Stimulated activated CD8-positive, alpha-beta memory T cell treated with anti-CD3 and anti-CD28 coated beads, Interleukin-2, amount 100 ng/mL, for 48 hours (primary cell): ENCODE results near the gene PHC1.

ENCODE experiments used
- DNase-seq, 2 donors: peaks; one replicate each; pipeline ENCODE4 v3.0.0-alpha.2; 2020; ENCODE audit warnings: low read depth in 2 of 2

PHC1 gene

GRCh38 chr12:8950221-8950527 lies 35.9 kb downstream of the PHC1 start:
- no peak for DNase-seq

- DNase-seq: no peak
Observed at GRCh38 chr12:8950702-8951478, 36.6 kb downstream of the PHC1 start.

- DNase-seq: no peak
Observed at GRCh38 chr12:8951744-8952143, 37.4 kb downstream of the PHC1 start.

- DNase-seq: no peak
Observed at GRCh38 chr12:8953773-8954402, 39.6 kb downstream of the PHC1 start.

GRCh38 chr12:8956073-8956472 lies 41.8 kb downstream of the PHC1 start:
- DNase-seq: no peak

GRCh38 chr12:8956772-8957171 lies 42.5 kb downstream of the PHC1 start:
- no peak for DNase-seq

- DNase-seq: no peak
Observed at GRCh38 chr12:8957561-8957960, 43.3 kb downstream of the PHC1 start.

- DNase-seq: no peak
Observed at GRCh38 chr12:8958066-8958465, 43.8 kb downstream of the PHC1 start.

- no peak for DNase-seq
Observed at GRCh38 chr12:8960176-8960575, 45.9 kb downstream of the PHC1 start.

GRCh38 chr12:8968761-8969160 lies 54.5 kb downstream of the PHC1 start:
- no peak for DNase-seq

- no peak for DNase-seq
Observed at GRCh38 chr12:8969861-8970411, 55.6 kb downstream of the PHC1 start.

GRCh38 chr12:8970432-8970831 lies 56.1 kb downstream of the PHC1 start:
- no peak for DNase-seq

- DNase-seq: no peak
Observed at GRCh38 chr12:8980137-8980536, 65.8 kb downstream of the PHC1 start.

GRCh38 chr12:8985213-8985754 lies 71.0 kb downstream of the PHC1 start:
- DNase-seq: no peak

GRCh38 chr12:8987163-8987562 lies 72.9 kb downstream of the PHC1 start:
- DNase-seq: no peak

GRCh38 chr12:8987685-8988084 lies 73.4 kb downstream of the PHC1 start:
- no peak for DNase-seq

GRCh38 chr12:8989413-8989812 lies 75.1 kb downstream of the PHC1 start, which contains the start of gene KLRG1:
KLRG1 (plus strand) TSS chr12:8989546; CDS start chr12:8989636, 90 bp downstream.
- DNase-seq: no peak
